Measurements from ENCODE around the gene SLAMF9.
"Not testable (repeated sequence)": the region's sequence is repeated elsewhere in the genome, so short reads cannot be mapped to it uniquely, and the experiment has no call there.

SLAMF9 gene

GRCh38 chr1:159920651-159921050 lies 33.4 kb downstream of the SLAMF9 start:
- DNase-seq (ENCODE audit: low spot score), result no peak

GRCh38 chr1:159920202-159920601 lies 33.8 kb downstream of the SLAMF9 start:
- DNase-seq (ENCODE audit: low spot score), result no peak

- no peak for DNase-seq (ENCODE audit: low spot score)
These were observed 34.7 kb downstream of the SLAMF9 start for GRCh38 chr1:159919236-159919865.

- DNase-seq (ENCODE audit: low spot score), result no peak
These were observed 35.5 kb downstream of the SLAMF9 start for GRCh38 chr1:159918352-159919200.

GRCh38 chr1:159917533-159918351 lies 36.3 kb downstream of the SLAMF9 start:
- no peak for DNase-seq (ENCODE audit: low spot score)

- peak; percentile 41 for DNase-seq (ENCODE audit: low spot score)
These were observed 37.6 kb downstream of the SLAMF9 start for GRCh38 chr1:159916242-159917051.

GRCh38 chr1:159915571-159916241 lies 38.3 kb downstream of the SLAMF9 start:
- DNase-seq (ENCODE audit: low spot score), result no peak

- no peak for DNase-seq (ENCODE audit: low spot score)
These were observed 39.6 kb downstream of the SLAMF9 start for GRCh38 chr1:159914252-159915018.

GRCh38 chr1:159913451-159914192 lies 40.4 kb downstream of the SLAMF9 start:
- no peak for DNase-seq (ENCODE audit: low spot score)

GRCh38 chr1:159911326-159912070 lies 42.5 kb downstream of the SLAMF9 start:
- DNase-seq (ENCODE audit: low spot score), result no peak

- DNase-seq (ENCODE audit: low spot score), result no peak
These were observed 45.8 kb downstream of the SLAMF9 start for GRCh38 chr1:159908031-159908940.

GRCh38 chr1:159906960-159907359 lies 47.1 kb downstream of the SLAMF9 start:
- no peak for DNase-seq (ENCODE audit: low spot score)

- not testable (repeated sequence) for DNase-seq (ENCODE audit: low spot score)
These were observed 50.0 kb downstream of the SLAMF9 start for GRCh38 chr1:159904036-159904435.

GRCh38 chr1:159902541-159902940 lies 51.5 kb downstream of the SLAMF9 start:
- DNase-seq (ENCODE audit: low spot score), result no peak

Measured in AG20443 (cell line).